ENCODE data around the gene ZNF674. TPM values are rescaled to one million over a fixed set of nuclear protein-coding genes. Genes with fewer than 3 reads are reported as not detected.

Gene ZNF674
- 1 to 10 TPM in 3 of 4 donors, under 1 TPM in 1; 0.89 to 3.7 (median 1.3) TPM for polyA plus RNA-seq
- long read RNA-seq, donor 1, partial matches to known transcripts: 8 of 8 reads
- long read RNA-seq, donor 1, other reads (novel, unspliced or antisense): 0 of 8 reads
- long read RNA-seq, donor 2: 0 reads
- long read RNA-seq, donor 3: 0 reads
- long read RNA-seq, donor 4: 0 reads
- long read RNA-seq, donor 5: 0 reads
- long read RNA-seq, donor 6: 0 reads
- long read RNA-seq, donor 7, partial matches to known transcripts: 31 of 47 reads
- long read RNA-seq, donor 7, other reads (novel, unspliced or antisense): 16 of 47 reads
- long read RNA-seq, donor 8: 0 reads
- long read RNA-seq, donor 9: 0 reads
- long read RNA-seq, donor 10, partial matches to known transcripts: 16 of 16 reads
- long read RNA-seq, donor 10, other reads (novel, unspliced or antisense): 0 of 16 reads

- no peak for FAIRE-seq
Measured at GRCh38 chrX:46545111-46546005, at the start of gene ZNF674. Gene ZNF674, minus strand, starts transcription at chrX:46545421. Its CDS starts 3,334 bp downstream, at chrX:46542087.

GRCh38 chrX:46589977-46590723 lies 44.9 kb upstream of the ZNF674 start:
- WGBS, 3 donors: 76 to 93% (median 80%) methylated on average over 7 of the region's 7 CpGs
- Histone ChIP-seq H3K36me3 (ENCODE audit: control insufficient read depth in 3 of 3, insufficient read depth in 2 of 3, low read depth in 1 of 3, low read length in 3 of 3) (no peaks in the 10 kb centered on the region), H3K9me3 (ENCODE audit: control insufficient read depth in 2 of 2, insufficient read depth in 1 of 2, low read depth in 1 of 2, low read length in 1 of 2) (no peaks in the 10 kb centered on the region), H3K4me1 (ENCODE audit: control insufficient read depth in 3 of 3, insufficient read depth in 2 of 3, low read depth in 1 of 3, low read length in 2 of 3) (no peaks in the 10 kb centered on the region), H3K27ac (ENCODE audit: low read depth in 1 of 3, low read length in 2 of 3) (no peak overlapping the region), H3K27me3 (ENCODE audit: control insufficient read depth in 3 of 3, insufficient read depth in 3 of 3, low read length in 3 of 3) (peaks cover 0 to 3% (median 0%) of the 10 kb centered on the region in 3 donors), H3K4me3 (ENCODE audit: low read depth in 1 of 3, low read length in 3 of 3) (no peak overlapping the region)
- DNase-seq (no peak), FAIRE-seq (no peak)

More at GRCh38 chrX:46545111-46546005, at the start of gene ZNF674:
- peak within 1 kb of the TSS; percentile 64 to 95 (median 73) for H3K4me3 ChIP-seq (ENCODE audit: low read depth in 1 of 3, low read length in 3 of 3)
- no peaks in the 10 kb centered on the region for H3K9me3 ChIP-seq (ENCODE audit: control insufficient read depth in 2 of 2, insufficient read depth in 1 of 2, low read depth in 1 of 2, low read length in 1 of 2)
- no peaks in the 10 kb centered on the region for H3K27me3 ChIP-seq (ENCODE audit: control insufficient read depth in 3 of 3, insufficient read depth in 3 of 3, low read length in 3 of 3)
- peaks cover 0 to 8% (median 0%) of the 10 kb centered on the region in 3 donors for H3K36me3 ChIP-seq (ENCODE audit: control insufficient read depth in 3 of 3, insufficient read depth in 2 of 3, low read depth in 1 of 3, low read length in 3 of 3)
- H3K4me1 ChIP-seq (ENCODE audit: control insufficient read depth in 3 of 3, insufficient read depth in 2 of 3, low read depth in 1 of 3, low read length in 2 of 3): peaks cover 0 to 2% (median 0%) of the 10 kb centered on the region in 3 donors
- peak within 1 kb of the TSS; percentile 70 to 96 (median 86) for H3K27ac ChIP-seq (ENCODE audit: low read depth in 1 of 3, low read length in 2 of 3)
- WGBS, 3 donors: 1 to 43% (median 15%) methylated on average over 53 to 57 of the region's 57 CpGs
- peak; percentile 91 to 94 for DNase-seq

- FAIRE-seq: no peak
- DNase-seq: no peak
- 32 to 89% (median 64%) methylated on average over 4 of the region's 4 CpGs for WGBS, 3 donors
Measured at GRCh38 chrX:46588263-46588662, 43.0 kb upstream of the ZNF674 start.

GRCh38 chrX:46587753-46588171 lies 42.5 kb upstream of the ZNF674 start:
- Histone ChIP-seq H3K4me1 (ENCODE audit: control insufficient read depth in 3 of 3, insufficient read depth in 2 of 3, low read depth in 1 of 3, low read length in 2 of 3) (no peaks in the 10 kb centered on the region), H3K4me3 (ENCODE audit: low read depth in 1 of 3, low read length in 3 of 3) (no peak overlapping the region), H3K27ac (ENCODE audit: low read depth in 1 of 3, low read length in 2 of 3) (peak overlapping the region in 1 of 3 donors; percentile 83), H3K9me3 (ENCODE audit: control insufficient read depth in 2 of 2, insufficient read depth in 1 of 2, low read depth in 1 of 2, low read length in 1 of 2) (no peaks in the 10 kb centered on the region), H3K27me3 (ENCODE audit: control insufficient read depth in 3 of 3, insufficient read depth in 3 of 3, low read length in 3 of 3) (peaks cover 0 to 3% (median 0%) of the 10 kb centered on the region in 3 donors), H3K36me3 (ENCODE audit: control insufficient read depth in 3 of 3, insufficient read depth in 2 of 3, low read depth in 1 of 3, low read length in 3 of 3) (no peaks in the 10 kb centered on the region)
- no peak for FAIRE-seq
- WGBS, 3 donors: 26 to 51% (median 35%) methylated on average over 5 of the region's 5 CpGs
- no peak for DNase-seq

More at GRCh38 chrX:46588263-46588662, 43.0 kb upstream of the ZNF674 start:
- Histone ChIP-seq H3K9me3 (ENCODE audit: control insufficient read depth in 2 of 2, insufficient read depth in 1 of 2, low read depth in 1 of 2, low read length in 1 of 2) (no peaks in the 10 kb centered on the region), H3K27me3 (ENCODE audit: control insufficient read depth in 3 of 3, insufficient read depth in 3 of 3, low read length in 3 of 3) (peaks cover 0 to 3% (median 0%) of the 10 kb centered on the region in 3 donors), H3K4me1 (ENCODE audit: control insufficient read depth in 3 of 3, insufficient read depth in 2 of 3, low read depth in 1 of 3, low read length in 2 of 3) (no peaks in the 10 kb centered on the region), H3K36me3 (ENCODE audit: control insufficient read depth in 3 of 3, insufficient read depth in 2 of 3, low read depth in 1 of 3, low read length in 3 of 3) (no peaks in the 10 kb centered on the region), H3K27ac (ENCODE audit: low read depth in 1 of 3, low read length in 2 of 3) (peak overlapping the region in 1 of 3 donors; percentile 83), H3K4me3 (ENCODE audit: low read depth in 1 of 3, low read length in 3 of 3) (no peak overlapping the region)

GRCh38 chrX:46587158-46587557 lies 41.9 kb upstream of the ZNF674 start:
- H3K9me3 ChIP-seq (ENCODE audit: control insufficient read depth in 2 of 2, insufficient read depth in 1 of 2, low read depth in 1 of 2, low read length in 1 of 2): no peaks in the 10 kb centered on the region
- H3K27me3 ChIP-seq (ENCODE audit: control insufficient read depth in 3 of 3, insufficient read depth in 3 of 3, low read length in 3 of 3): peaks cover 0 to 3% (median 0%) of the 10 kb centered on the region in 3 donors
- WGBS, 3 donors: 44 to 90% (median 55%) methylated on average over 5 of the region's 5 CpGs
- no peak overlapping the region for H3K4me3 ChIP-seq (ENCODE audit: low read depth in 1 of 3, low read length in 3 of 3)
- H3K36me3 ChIP-seq (ENCODE audit: control insufficient read depth in 3 of 3, insufficient read depth in 2 of 3, low read depth in 1 of 3, low read length in 3 of 3): no peaks in the 10 kb centered on the region
- DNase-seq (no peak), FAIRE-seq (no peak)
- no peak overlapping the region for H3K27ac ChIP-seq (ENCODE audit: low read depth in 1 of 3, low read length in 2 of 3)
- H3K4me1 ChIP-seq (ENCODE audit: control insufficient read depth in 3 of 3, insufficient read depth in 2 of 3, low read depth in 1 of 3, low read length in 2 of 3): no peaks in the 10 kb centered on the region

- no peak overlapping the region for H3K4me3 ChIP-seq (ENCODE audit: low read depth in 1 of 3, low read length in 3 of 3)
- no peak overlapping the region for H3K27ac ChIP-seq (ENCODE audit: low read depth in 1 of 3, low read length in 2 of 3)
- FAIRE-seq (no peak), DNase-seq (no peak)
- WGBS, 3 donors: 64 to 90% (median 73%) methylated on average over 2 of the region's 2 CpGs
- no peaks in the 10 kb centered on the region for H3K4me1 ChIP-seq (ENCODE audit: control insufficient read depth in 3 of 3, insufficient read depth in 2 of 3, low read depth in 1 of 3, low read length in 2 of 3)
- no peaks in the 10 kb centered on the region for H3K9me3 ChIP-seq (ENCODE audit: control insufficient read depth in 2 of 2, insufficient read depth in 1 of 2, low read depth in 1 of 2, low read length in 1 of 2)
- H3K27me3 ChIP-seq (ENCODE audit: control insufficient read depth in 3 of 3, insufficient read depth in 3 of 3, low read length in 3 of 3): peaks cover 0 to 3% (median 0%) of the 10 kb centered on the region in 3 donors
- H3K36me3 ChIP-seq (ENCODE audit: control insufficient read depth in 3 of 3, insufficient read depth in 2 of 3, low read depth in 1 of 3, low read length in 3 of 3): no peaks in the 10 kb centered on the region
Measured at GRCh38 chrX:46584736-46585135, 39.5 kb upstream of the ZNF674 start.

- Histone ChIP-seq H3K9me3 (ENCODE audit: control insufficient read depth in 2 of 2, insufficient read depth in 1 of 2, low read depth in 1 of 2, low read length in 1 of 2) (no peaks in the 10 kb centered on the region), H3K36me3 (ENCODE audit: control insufficient read depth in 3 of 3, insufficient read depth in 2 of 3, low read depth in 1 of 3, low read length in 3 of 3) (no peaks in the 10 kb centered on the region), H3K4me3 (ENCODE audit: low read depth in 1 of 3, low read length in 3 of 3) (no peak overlapping the region), H3K27me3 (ENCODE audit: control insufficient read depth in 3 of 3, insufficient read depth in 3 of 3, low read length in 3 of 3) (peaks cover 0 to 3% (median 0%) of the 10 kb centered on the region in 3 donors), H3K4me1 (ENCODE audit: control insufficient read depth in 3 of 3, insufficient read depth in 2 of 3, low read depth in 1 of 3, low read length in 2 of 3) (no peaks in the 10 kb centered on the region), H3K27ac (ENCODE audit: low read depth in 1 of 3, low read length in 2 of 3) (peak overlapping the region in 1 of 3 donors; percentile 4)
- 19 to 58% (median 38%) methylated on average over 1 of the region's 1 CpG for WGBS, 3 donors
- FAIRE-seq (no peak), DNase-seq (no peak)
Measured at GRCh38 chrX:46582966-46583365, 37.7 kb upstream of the ZNF674 start.

All from small intestine (tissue), 16 donors.